H1 (cell line): ENCODE measurements around the gene AATK. TPM values are rescaled to one million over a fixed set of nuclear protein-coding genes. Genes with fewer than 3 reads are reported as not detected.
A peak's percentile ranks its signal among the peaks of the same experiment; 100 is the strongest.

Experiments used
- CTCF ChIA-PET: fragments of 300-600 bp; sonication (Branson Sonifier 250); formaldehyde crosslinking; loops from one replicate; lab custom pipeline; 2021; ENCODE audit not compliant: partially characterized antibody; lab: Charles Lee
- POLR2A ChIA-PET: fragments of 300-600 bp; sonication (Branson Sonifier 250); formaldehyde crosslinking; loops from one replicate; lab custom pipeline; 2021; ENCODE audit warnings: inconsistent platforms; ENCODE audit not compliant: partially characterized antibody; lab: Charles Lee
- DNase-seq, 2 experiments: peaks; one replicate each; pipeline versions ENCODE4 v3.0.0 to v3.0.0-alpha.2; 2010 to 2022; ENCODE audit warnings: low spot score in 2 of 2, low read depth in 1 of 2, mixed read lengths in 1 of 2
- FAIRE-seq: peaks from 2 replicates; lab custom pipeline; 2011; peaks lifted over from hg19 to GRCh38; lab: Jason Lieb, UNC
- H2AFZ ChIP-seq: 2 replicates; pipeline ENCODE4 v1.8.1; 2012; ENCODE audit warnings: low read length, inconsistent platforms
- H2AK5ac ChIP-seq: 2 replicates; pipeline ENCODE4 v1.6.1; 2013; ENCODE audit warnings: low read depth, low read length
- H2BK120ac ChIP-seq: replicated peaks from 2 replicates; pipeline ENCODE3; 2013; ENCODE audit warnings: low read depth, low read length, inconsistent platforms
- H2BK12ac ChIP-seq: 2 replicates; pipeline ENCODE4 v1.6.1; 2013; ENCODE audit warnings: low read depth, low read length
- H2BK15ac ChIP-seq: 2 replicates; pipeline ENCODE4 v1.6.1; 2013; ENCODE audit warnings: low read length
- H2BK20ac ChIP-seq: 2 replicates; pipeline ENCODE4 v1.6.1; 2013; ENCODE audit warnings: low read length
- H2BK5ac ChIP-seq: 2 replicates; pipeline ENCODE4 v1.6.1; 2013; ENCODE audit warnings: low read depth, low read length
- H3K14ac ChIP-seq: 2 replicates; pipeline ENCODE4 v1.6.1; 2013; ENCODE audit warnings: inconsistent platforms; ENCODE audit not compliant: insufficient read length
- H3K18ac ChIP-seq: 2 replicates; pipeline ENCODE4 v1.6.1; 2013; ENCODE audit warnings: low read length; ENCODE audit errors: extremely low read depth
- H3K23ac ChIP-seq: 2 replicates; pipeline ENCODE4 v1.6.1; 2013; ENCODE audit warnings: inconsistent platforms; ENCODE audit not compliant: insufficient read length
- H3K23me2 ChIP-seq: 2 replicates; pipeline ENCODE4 v1.6.1; 2013; ENCODE audit warnings: low read depth, low read length
- H3K27ac ChIP-seq: 2 replicates; pipeline ENCODE4 v1.6.1; 2011; ENCODE audit warnings: low read depth, low read length, inconsistent platforms
- H3K27me3 ChIP-seq, 4 experiments: replicated peaks in 1 of 4; 1 replicate in 1 of 4; 2 replicates in 3 of 4; pipeline versions ENCODE4 v1.6.1 to v1.8.1; 2011 to 2013; ENCODE audit warnings: low read length in 3 of 4, mild to moderate bottlenecking in 3 of 4, inconsistent platforms in 2 of 4, mixed read lengths in 2 of 4, moderate library complexity in 1 of 4; ENCODE audit not compliant: control insufficient read depth in 3 of 4, insufficient read depth in 3 of 4; ENCODE audit errors: extremely low read depth in 1 of 4
- H3K36me3 ChIP-seq, 4 experiments: 2 replicates each; pipeline versions ENCODE4 v1.6.1 to v1.8.1; 2011 to 2013; ENCODE audit warnings: mild to moderate bottlenecking in 4 of 4, low read length in 3 of 4, moderate library complexity in 2 of 4, control low read depth in 1 of 4, inconsistent platforms in 1 of 4; ENCODE audit not compliant: insufficient read depth in 4 of 4, control insufficient read depth in 2 of 4
- H3K4ac ChIP-seq: replicated peaks from 2 replicates; pipeline ENCODE3; 2013; ENCODE audit warnings: low read length, low read depth, mixed read lengths, inconsistent platforms; ENCODE audit not compliant: insufficient read length
- H3K4me1 ChIP-seq, 4 experiments: replicated peaks in 1 of 4; 1 replicate in 1 of 4; 2 replicates in 3 of 4; pipeline versions ENCODE4 v1.6.1 to v1.8.1; 2011 to 2013; ENCODE audit warnings: low read length in 3 of 4, inconsistent platforms in 2 of 4, mixed read lengths in 1 of 4; ENCODE audit not compliant: insufficient read depth in 4 of 4, control insufficient read depth in 3 of 4
- H3K4me2 ChIP-seq, 2 experiments: 2 replicates each; pipeline versions ENCODE4 v1.6.1 to v1.8.1; 2011 to 2013; ENCODE audit warnings: low read depth in 2 of 2, low read length in 2 of 2, control low read depth in 1 of 2, inconsistent platforms in 1 of 2, mild to moderate bottlenecking in 1 of 2; ENCODE audit not compliant: insufficient read depth in 1 of 2
- H3K4me3 ChIP-seq, 4 experiments: fragments of 200-600, 300-600 bp in 1 of 4; sonication (generic), shearing (Covaris generic), sonication (Bioruptor Twin) in 1 of 4; 2 replicates each; pipeline versions ENCODE4 v1.5.1 to v1.8.1; 2011 to 2016; ENCODE audit warnings: low read length in 4 of 4, low read depth in 3 of 4, control low read depth in 2 of 4, inconsistent platforms in 2 of 4, mild to moderate bottlenecking in 2 of 4, mixed read lengths in 1 of 4, moderate library complexity in 1 of 4; ENCODE audit not compliant: insufficient read depth in 2 of 4; ENCODE audit errors: extremely low read depth in 1 of 4
- H3K56ac ChIP-seq: replicated peaks from 2 replicates; pipeline ENCODE3; 2013; ENCODE audit warnings: low read depth, mild to moderate bottlenecking, mixed read lengths, low read length, inconsistent platforms; ENCODE audit not compliant: insufficient read length
- H3K79me1 ChIP-seq: 2 replicates; pipeline ENCODE4 v1.6.1; 2013; ENCODE audit warnings: low read depth, low read length, control low read depth
- H3K79me2 ChIP-seq, 2 experiments: 2 replicates each; pipeline versions ENCODE4 v1.6.1 to v1.8.1; 2012 to 2013; ENCODE audit warnings: low read length in 2 of 2, mild to moderate bottlenecking in 2 of 2, inconsistent platforms in 1 of 2; ENCODE audit not compliant: insufficient read depth in 2 of 2, control insufficient read depth in 1 of 2
- H3K9ac ChIP-seq, 4 experiments: replicated peaks in 1 of 4; 1 replicate in 1 of 4; 2 replicates in 3 of 4; pipeline versions ENCODE4 v1.6.1 to v1.8.1; 2011 to 2013; ENCODE audit warnings: low read depth in 3 of 4, low read length in 3 of 4, control low read depth in 2 of 4, mild to moderate bottlenecking in 2 of 4, moderate library complexity in 2 of 4, inconsistent platforms in 1 of 4; ENCODE audit errors: extremely low read depth in 1 of 4
- H3K9me3 ChIP-seq, 2 experiments: 2 replicates each; pipeline versions ENCODE4 v1.6.1 to v1.8.1; 2012 to 2013; ENCODE audit warnings: mild to moderate bottlenecking in 2 of 2, moderate library complexity in 2 of 2, control low read depth in 1 of 2, inconsistent platforms in 1 of 2, low read depth in 1 of 2, low read length in 1 of 2, mixed read lengths in 1 of 2; ENCODE audit not compliant: insufficient read depth in 2 of 2
- H4K20me1 ChIP-seq, 2 experiments: replicated peaks in 1 of 2; 2 replicates each; pipeline versions ENCODE3 to v1.8.1; 2011 to 2013; ENCODE audit warnings: inconsistent platforms in 2 of 2, low read length in 2 of 2, mild to moderate bottlenecking in 1 of 2; ENCODE audit not compliant: insufficient read depth in 2 of 2, control insufficient read depth in 1 of 2
- H4K5ac ChIP-seq: 2 replicates; pipeline ENCODE4 v1.6.1; 2013; ENCODE audit warnings: low read length, low read depth, mixed read lengths, inconsistent platforms; ENCODE audit not compliant: insufficient read length
- H4K8ac ChIP-seq: 2 replicates; pipeline ENCODE4 v1.8.0; 2013; ENCODE audit warnings: mild to moderate bottlenecking, moderate library complexity, low read length, inconsistent platforms; ENCODE audit not compliant: insufficient read depth; ENCODE audit errors: extremely low read depth
- H4K91ac ChIP-seq: replicated peaks from 2 replicates; pipeline ENCODE3; 2013; ENCODE audit warnings: low read length, mixed read lengths, inconsistent platforms; ENCODE audit not compliant: insufficient read length
- ASH2L ChIP-seq: fragments of 200-600, 300-600 bp; sonication (generic); IDR thresholded peaks from one replicate; pipeline ENCODE4 v1.7.1; 2017; ENCODE audit warnings: low read length
- SIN3A ChIP-seq, 2 experiments: IDR thresholded peaks in 1 of 2; conservative IDR thresholded peaks in 1 of 2; 2 replicates each; pipeline ENCODE4 v1.6.1; 2011 to 2012; ENCODE audit warnings: low read length in 2 of 2, improper control_type of control experiment in 1 of 2, low read depth in 1 of 2, mild to moderate bottlenecking in 1 of 2
- TCF12 ChIP-seq: IDR thresholded peaks from 2 replicates; pipeline ENCODE4 v1.6.1; 2011; ENCODE audit warnings: low read depth, mild to moderate bottlenecking, low read length
- TEAD4 ChIP-seq: IDR thresholded peaks from 2 replicates; pipeline ENCODE4 v1.6.1; 2012; ENCODE audit warnings: low read depth, low read length, inconsistent platforms, mixed read lengths
- WGBS, 2 experiments: shearing (Covaris generic) in 1 of 2; methylation state at CpG; one replicate each; pipeline versions ENCODE4 v1.1.6 to v1.1.7; 2013 to 2015; ENCODE audit warnings: low lambda C conversion rate in 2 of 2, mixed read lengths in 2 of 2, inconsistent platforms in 1 of 2, low coverage in 1 of 2, missing lambda C conversion rate in 1 of 2; ENCODE audit not compliant: insufficient replicate concordance in 2 of 2, insufficient coverage in 1 of 2, insufficient read length in 1 of 2; ENCODE audit errors: extremely low coverage in 1 of 2, missing lambda C conversion rate in 1 of 2; 5-methylcytosine and 5-hydroxymethylcytosine counted together
- polyA plus RNA-seq, 7 experiments: library from polyadenylated mRNA; depleted of rRNA in 3 of 7; stranded (reverse) in 5 of 7; unstranded in 2 of 7; fragments of >200 nt in 5 of 7; fragments of 200-250 nt in 2 of 7; gene quantifications; 1 replicate in 5 of 7; 2 replicates in 1 of 7; 4 replicates in 1 of 7; pipeline versions ENCODE4 v1.2.1 to v1.2.3, GENCODE V29; 2011 to 2013; ENCODE audit warnings: missing spikeins in 2 of 7, mixed read lengths in 2 of 7
- total RNA-seq: library from RNA; stranded (reverse); fragmentation: NEBNext Ultra II Directional; extraction: Animal tissue kit (Norgen Biotek cat#: 25700); gene quantifications from 2 replicates; pipeline ENCODE4 v1.2.1, GENCODE V29; 2021

The AATK gene
- total and polyA plus RNA-seq, 2 of the 8 experiments (the other 6 are each of a cell fraction or from before 2014, with no cell fraction given) = 1.7 to 3.5 TPM

GRCh38 chr17:81131486-81132196, 34.4 kb downstream of the AATK start:
- no peak for FAIRE-seq
- H3K9ac ChIP-seq = no peak overlapping the region; a peak in 2 of 7 replicates
- no peak overlapping the region for H3K23ac ChIP-seq
- no peak overlapping the region for H3K14ac ChIP-seq
- H3K27me3 ChIP-seq = no peaks in the 10 kb centered on the region
- peaks cover 0 to 2% of the 10 kb centered on the region in 2 experiments for H4K20me1 ChIP-seq
- POLR2A ChIA-PET = interaction anchor here (1.7 kb wide), 1 partner anchor 10 kb away, joined by 4 read pairs; no protein-coding TSS in a partner anchor
- no peaks in the 10 kb centered on the region for H3K9me3 ChIP-seq
- H2BK15ac ChIP-seq = no peak overlapping the region
- no peak overlapping the region for H4K91ac ChIP-seq
- no peaks in the 10 kb centered on the region for H3K79me1 ChIP-seq
- no peak overlapping the region for H2BK20ac ChIP-seq
- H3K4me2 ChIP-seq = no peak overlapping the region; a peak in 1 of 4 replicates
- TF ChIP-seq TEAD4 (peak; percentile 69), ASH2L (no peak), SIN3A (conservative IDR thresholded peaks at IDR 0.05 in 1 of 2, IDR thresholded peaks at IDR 0.05 in 1 of 2; ENCODE audit: low read depth in 1 of 2, low read length in 2 of 2) (peak in 1 of 2 experiments; percentile 41; a peak in 1 of 4 replicates), TCF12 (0 out of 2 replicates have a peak, but pooled peaks have one; percentile 22)
- no peak overlapping the region; the same call in 1 of the 2 replicates for H4K8ac ChIP-seq
- WGBS, 2 experiments = 90% methylated on average over 13 of the region's 14 CpGs; no CpG with 5 or more reads in 1 of the 2 experiments
- H2AFZ ChIP-seq = no peak overlapping the region
- H3K23me2 ChIP-seq = no peaks in the 10 kb centered on the region
- H2BK12ac ChIP-seq = no peak overlapping the region
- no peak overlapping the region for H4K5ac ChIP-seq
- no peak overlapping the region for H2AK5ac ChIP-seq
- H3K4me3 ChIP-seq = no peak overlapping the region
- peaks cover 0 to 11% (median 4%) of the 10 kb centered on the region in 4 experiments; a peak in 3 of 7 replicates for H3K4me1 ChIP-seq
- no peaks in the 10 kb centered on the region for H3K79me2 ChIP-seq
- no peak overlapping the region; the same call in 1 of the 2 replicates for H3K18ac ChIP-seq
- no peak overlapping the region for H3K27ac ChIP-seq
- H3K36me3 ChIP-seq = no peaks in the 10 kb centered on the region
- H2BK120ac ChIP-seq = no peak overlapping the region
- DNase-seq = no peak
- H3K4ac ChIP-seq = no peak overlapping the region
- H2BK5ac ChIP-seq = no peak overlapping the region
- CTCF ChIA-PET = interaction anchor here (0.7 to 1.8 kb wide), 6 partner anchors 12 to 58 kb away, joined by 3 to 5 read pairs (median 4); no protein-coding TSS in a partner anchor
- H3K56ac ChIP-seq = no peak overlapping the region
